Activated CD4-positive, alpha-beta T cell treated with anti-CD3 and anti-CD28 coated beads, Interleukin-2, amount 50 U/mL, for 48 hours (primary cell): ENCODE measurements around the gene STX2.
"Not testable (repeated sequence)": the region's sequence is repeated elsewhere in the genome, so short reads cannot be mapped to it uniquely, and the experiment has no call there.

Experiments used
- DNase-seq, 2 experiments: peaks; one replicate each; pipeline ENCODE4 v3.0.0-alpha.2; 2020

Gene STX2

GRCh38 chr12:130868412-130868811 is 29.4 kb upstream of the STX2 start:
- no peak for DNase-seq

GRCh38 chr12:130863298-130863697 is 24.2 kb upstream of the STX2 start:
- DNase-seq: no peak

GRCh38 chr12:130862771-130863170 is 23.7 kb upstream of the STX2 start:
- DNase-seq: not testable (repeated sequence)

GRCh38 chr12:130862161-130862560 is 23.1 kb upstream of the STX2 start:
- no peak for DNase-seq

- no peak for DNase-seq
These were observed 21.3 kb upstream of the STX2 start for GRCh38 chr12:130860311-130860710.

- no peak for DNase-seq
These were observed 20.1 kb upstream of the STX2 start for GRCh38 chr12:130859161-130859560.

GRCh38 chr12:130858084-130858483 is 19.0 kb upstream of the STX2 start:
- no peak for DNase-seq

GRCh38 chr12:130856088-130856487 is 17.0 kb upstream of the STX2 start:
- DNase-seq: no peak

GRCh38 chr12:130850418-130851021 is 11.5 kb upstream of the STX2 start:
- DNase-seq: no peak

- no peak for DNase-seq
These were observed 10.7 kb upstream of the STX2 start for GRCh38 chr12:130849561-130850417.

- not testable (repeated sequence) for DNase-seq
These were observed 9.8 kb upstream of the STX2 start for GRCh38 chr12:130848785-130849305.

- DNase-seq: not testable (repeated sequence)
These were observed 9.1 kb upstream of the STX2 start for GRCh38 chr12:130848105-130848504.

GRCh38 chr12:130847112-130847511 is 8.1 kb upstream of the STX2 start:
- no peak for DNase-seq

GRCh38 chr12:130846369-130846768 is 7.3 kb upstream of the STX2 start:
- no peak for DNase-seq

- no peak for DNase-seq
These were observed 837 bp upstream of the STX2 start for GRCh38 chr12:130839770-130840404.

- peak; percentile 33 to 36 for DNase-seq
These were observed 633 bp downstream of the STX2 start for GRCh38 chr12:130838284-130838950.

GRCh38 chr12:130835436-130835835 is 3.6 kb downstream of the STX2 start:
- DNase-seq: no peak

- no peak for DNase-seq
These were observed 4.0 kb downstream of the STX2 start for GRCh38 chr12:130835011-130835410.

GRCh38 chr12:130832561-130833209 is 6.4 kb downstream of the STX2 start:
- no peak for DNase-seq

- no peak for DNase-seq
These were observed 7.1 kb downstream of the STX2 start for GRCh38 chr12:130831876-130832405.

- no peak for DNase-seq
These were observed 7.8 kb downstream of the STX2 start for GRCh38 chr12:130831246-130831645.

- no peak for DNase-seq
These were observed 8.9 kb downstream of the STX2 start for GRCh38 chr12:130830246-130830551.
